GM19467 (cell line): Measurements from ENCODE around the gene CD36.

Experiments used
- ATAC-seq: cut with Tn5 transposase; IDR thresholded peaks from one replicate; pipeline ENCODE4 v1.9.1; 2021; ENCODE audit warnings: mild to moderate bottlenecking, moderate library complexity; ENCODE audit not compliant: unreplicated experiment

Gene CD36

GRCh38 chr7:80686576-80686975, 48.1 kb downstream of the CD36 start:
- ATAC-seq, result no peak

- ATAC-seq, result peak; percentile 77
Measured at GRCh38 chr7:80699045-80699638, 60.7 kb downstream of the CD36 start.

- no peak for ATAC-seq
Measured at GRCh38 chr7:80699721-80700256, 61.3 kb downstream of the CD36 start.

GRCh38 chr7:80703272-80703671, 64.8 kb downstream of the CD36 start:
- ATAC-seq, result no peak

GRCh38 chr7:80705130-80705781, 66.8 kb downstream of the CD36 start:
- ATAC-seq, result no peak

GRCh38 chr7:80707318-80707717, 68.9 kb downstream of the CD36 start:
- ATAC-seq, result no peak

GRCh38 chr7:80708123-80708522, 69.7 kb downstream of the CD36 start:
- no peak for ATAC-seq

- no peak for ATAC-seq
Measured at GRCh38 chr7:80711531-80711930, 73.1 kb downstream of the CD36 start.

- no peak for ATAC-seq
Measured at GRCh38 chr7:80719261-80719660, 80.8 kb downstream of the CD36 start.

GRCh38 chr7:80720146-80720545, 81.7 kb downstream of the CD36 start:
- ATAC-seq, result no peak

GRCh38 chr7:80721883-80722615, 83.6 kb downstream of the CD36 start:
- ATAC-seq, result no peak

GRCh38 chr7:80722616-80723195, 84.3 kb downstream of the CD36 start:
- no peak for ATAC-seq

GRCh38 chr7:80724249-80724871, 85.9 kb downstream of the CD36 start:
- no peak for ATAC-seq

GRCh38 chr7:80725181-80725611, 86.8 kb downstream of the CD36 start:
- ATAC-seq, result no peak
